ENCODE results near the gene CHODL.

CHODL gene

DNA sequence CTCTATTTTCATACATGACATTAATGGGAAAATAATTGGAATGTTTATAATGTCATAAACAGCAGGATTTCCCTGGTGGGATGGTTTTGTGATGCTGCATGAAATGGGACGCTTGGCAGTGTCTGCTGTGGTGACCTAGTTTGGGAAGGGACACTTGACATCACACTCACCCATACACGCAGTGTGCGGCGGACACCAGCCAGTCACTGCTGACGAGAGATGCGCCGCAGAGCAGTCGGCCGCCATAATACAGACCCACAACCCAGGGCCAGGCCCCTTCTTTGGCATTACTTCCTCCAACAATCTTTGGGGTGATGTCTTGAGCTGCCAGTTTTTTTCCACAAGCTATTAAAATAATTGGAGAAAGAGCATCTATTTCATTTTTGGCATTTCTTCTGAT, 49.5 kb downstream of the CHODL start:
- no peak for DNase-seq (ENCODE audit: low read depth)

DNA sequence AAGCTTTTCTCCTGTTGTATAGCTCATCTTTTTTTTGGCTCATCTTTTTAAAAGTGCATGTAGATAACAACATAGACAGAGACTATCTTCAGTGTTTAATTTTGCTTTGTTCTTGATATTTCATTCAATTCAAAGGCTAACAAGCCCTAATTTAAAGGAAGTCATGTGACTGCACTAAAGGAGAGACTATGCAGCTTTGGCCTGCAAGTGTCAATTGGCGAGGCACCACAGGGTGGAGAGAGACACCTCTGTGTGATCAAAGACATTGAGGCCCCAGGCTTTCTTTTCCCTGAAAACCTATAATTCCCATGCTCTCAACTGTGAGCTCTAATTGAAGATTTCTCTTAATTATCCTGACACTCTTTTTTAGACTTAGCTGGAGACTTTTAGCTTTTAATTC, 53.6 kb downstream of the CHODL start:
- DNase-seq (ENCODE audit: low read depth), result no peak

Data from HS-5 (cell line).